ENCODE results near the gene PHLDA3. TPM values are rescaled to one million over a fixed set of nuclear protein-coding genes. Genes with fewer than 3 reads are reported as not detected.
"Not testable (repeated sequence)": the region's sequence is repeated elsewhere in the genome, so short reads cannot be mapped to it uniquely, and the experiment has no call there.

PHLDA3 gene
- total RNA-seq, 4 donors from 2014 or later = 60.9 to 87.9 (median 75.1) TPM

DNA sequence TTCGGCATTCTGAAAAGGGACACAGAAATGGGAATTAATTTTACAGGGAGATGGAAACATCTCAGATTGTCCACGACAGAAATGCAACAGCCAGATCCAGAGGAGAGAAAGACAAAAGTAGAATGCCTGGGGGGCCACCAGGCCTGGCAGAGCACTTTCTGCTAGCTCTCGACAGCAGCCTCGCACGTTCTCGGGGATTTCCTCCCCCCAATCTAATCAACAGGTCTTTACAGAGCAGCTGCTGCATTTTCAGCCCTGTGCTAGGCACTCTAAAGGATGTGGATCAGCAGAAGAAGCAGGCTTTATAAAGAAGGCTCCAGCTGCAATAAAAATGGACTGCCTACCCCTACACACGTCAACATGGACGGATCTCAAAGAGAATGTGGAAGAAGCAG lies 27.3 kb upstream of the PHLDA3 start:
- Histone ChIP-seq H3K36me3 (peaks cover 0 to 56% (median 10%) of the 10 kb centered on the region in 3 donors), H3K9me3 (no peaks in the 10 kb centered on the region), H3K27me3 (no peaks in the 10 kb centered on the region), H3K4me3 (peak overlapping the region in 2 of 4 donors; percentile 16 to 27), H3K4me1 (peaks cover 46 to 100% (median 86%) of the 10 kb centered on the region in 3 donors), H3K27ac (peak overlapping the region; percentile 67 to 97 (median 92))
- DNase-seq = no peak
- intact Hi-C loops (cut with DNase I) = no loop called here
- no peak for TF ChIP-seq CTCF (IDR thresholded peaks at IDR 0.05)
- TF ChIP-seq POLR2A (IDR thresholded peaks at IDR 0.05) = no peak
- 16 to 30% methylated on average over 5 to 8 of the region's 8 CpGs for whole genome bisulfite sequencing, 2 donors

DNA sequence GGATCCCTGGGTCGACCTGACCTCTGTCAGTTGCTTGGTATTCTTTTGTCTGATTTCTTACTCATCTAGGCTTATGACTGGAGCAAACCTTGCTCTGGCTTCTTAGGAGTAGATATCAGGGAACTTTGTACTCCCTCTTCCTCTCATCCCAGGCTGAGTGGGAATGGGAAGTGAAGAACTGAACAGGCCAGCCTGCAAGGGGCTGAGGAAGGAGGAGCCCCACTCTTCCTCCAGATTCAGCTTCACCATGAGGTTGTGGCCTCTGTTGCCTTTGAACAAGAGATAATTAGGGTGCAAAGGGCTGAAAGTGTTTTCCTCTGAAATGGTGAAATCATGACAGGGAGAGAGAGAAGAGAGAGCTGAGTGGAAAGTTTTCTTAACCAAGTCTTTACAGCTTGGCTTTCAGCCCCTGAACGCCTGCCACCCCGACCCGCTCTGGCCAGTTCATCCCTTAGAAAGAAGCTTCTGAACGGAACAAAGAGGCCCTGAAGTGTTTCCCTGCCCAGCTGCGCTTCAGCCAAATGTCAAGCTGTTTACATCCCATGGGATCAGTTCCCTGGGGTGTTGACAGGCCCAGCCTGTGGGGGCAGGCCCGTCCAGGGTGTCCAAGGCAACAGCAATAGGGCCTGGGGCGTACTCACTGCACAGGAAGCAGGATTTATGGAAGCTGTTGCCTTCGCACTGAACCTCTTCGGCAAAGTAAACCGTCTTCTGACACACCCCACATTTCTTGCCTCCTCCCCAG lies 26.7 kb upstream of the PHLDA3 start:
- no peak for DNase-seq
- H3K9me3 ChIP-seq = no peaks in the 10 kb centered on the region
- peaks cover 0 to 56% (median 10%) of the 10 kb centered on the region in 3 donors for H3K36me3 ChIP-seq
- TF ChIP-seq CTCF (IDR thresholded peaks at IDR 0.05) (no peak), POLR2A (IDR thresholded peaks at IDR 0.05) (peak in 1 of 4 donors; percentile 20)
- peak overlapping the region in 2 of 4 donors; percentile 16 to 27 for H3K4me3 ChIP-seq
- intact Hi-C loops (cut with DNase I) = no loop called here
- peak overlapping the region; percentile 67 to 97 (median 92) for H3K27ac ChIP-seq
- peaks cover 40 to 100% (median 85%) of the 10 kb centered on the region in 3 donors for H3K4me1 ChIP-seq
- WGBS, 2 donors = 21 to 25% methylated on average over 7 to 8 of the region's 11 CpGs
- H3K27me3 ChIP-seq = no peaks in the 10 kb centered on the region

- no peak for DNase-seq
- H3K27ac ChIP-seq = peak overlapping the region; percentile 52 to 93 (median 88)
- no peaks in the 10 kb centered on the region for H3K9me3 ChIP-seq
- peak overlapping the region in 1 of 4 donors; percentile 9 for H3K4me3 ChIP-seq
- peaks cover 0 to 70% (median 13%) of the 10 kb centered on the region in 3 donors for H3K36me3 ChIP-seq
- peaks cover 49 to 100% (median 85%) of the 10 kb centered on the region in 3 donors for H3K4me1 ChIP-seq
- TF ChIP-seq CTCF (IDR thresholded peaks at IDR 0.05) (no peak), POLR2A (IDR thresholded peaks at IDR 0.05) (no peak)
- intact Hi-C loops (cut with DNase I) = no loop called here
- no peaks in the 10 kb centered on the region for H3K27me3 ChIP-seq
- WGBS, 2 donors = 22 to 34% methylated on average over 11 to 13 of the region's 15 CpGs
These were observed 25.0 kb upstream of the PHLDA3 start for GRCh38 chr1:201493757-201494617.

DNA sequence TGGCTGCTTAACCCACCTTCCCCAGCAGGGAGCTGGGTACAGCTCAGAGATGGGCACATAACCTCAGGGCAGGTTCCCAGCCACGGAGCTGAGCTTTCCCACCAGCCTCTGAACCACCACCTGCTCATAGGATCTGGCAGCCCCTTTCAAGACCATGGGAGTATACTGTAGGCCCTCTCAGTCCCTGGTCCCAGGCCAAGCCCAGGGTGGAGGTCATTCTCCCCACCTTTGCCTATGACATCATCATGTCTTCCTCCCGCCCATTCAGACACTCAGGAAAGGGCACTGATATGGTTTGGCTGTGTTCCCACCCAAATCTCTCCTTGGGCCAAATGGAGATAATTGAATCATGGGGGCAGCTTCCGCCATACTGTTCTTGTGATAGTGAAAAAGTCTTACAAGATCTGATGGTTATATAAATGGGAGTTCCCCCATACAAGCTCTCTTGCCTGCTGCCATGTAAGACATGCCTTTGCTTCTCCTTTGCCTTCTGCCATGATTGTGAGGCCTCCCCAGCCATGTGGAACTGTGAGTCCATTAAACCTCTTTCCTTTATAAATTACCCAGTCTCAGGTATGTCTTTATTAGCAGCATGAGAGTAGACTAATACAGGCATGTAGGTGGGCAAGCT lies 24.2 kb upstream of the PHLDA3 start:
- H3K9me3 ChIP-seq; DNase-seq; H3K4me3 ChIP-seq; intact Hi-C loops (cut with DNase I); H3K27me3 ChIP-seq: not testable (repeated sequence)
- peaks cover 0 to 70% (median 21%) of the 10 kb centered on the region in 3 donors for H3K36me3 ChIP-seq
- H3K4me1 ChIP-seq = peaks cover 54 to 100% (median 85%) of the 10 kb centered on the region in 3 donors
- peak overlapping the region; percentile 58 to 93 (median 88) for H3K27ac ChIP-seq
- WGBS, 2 donors = 79 to 93% methylated on average over 3 of the region's 3 CpGs

DNA sequence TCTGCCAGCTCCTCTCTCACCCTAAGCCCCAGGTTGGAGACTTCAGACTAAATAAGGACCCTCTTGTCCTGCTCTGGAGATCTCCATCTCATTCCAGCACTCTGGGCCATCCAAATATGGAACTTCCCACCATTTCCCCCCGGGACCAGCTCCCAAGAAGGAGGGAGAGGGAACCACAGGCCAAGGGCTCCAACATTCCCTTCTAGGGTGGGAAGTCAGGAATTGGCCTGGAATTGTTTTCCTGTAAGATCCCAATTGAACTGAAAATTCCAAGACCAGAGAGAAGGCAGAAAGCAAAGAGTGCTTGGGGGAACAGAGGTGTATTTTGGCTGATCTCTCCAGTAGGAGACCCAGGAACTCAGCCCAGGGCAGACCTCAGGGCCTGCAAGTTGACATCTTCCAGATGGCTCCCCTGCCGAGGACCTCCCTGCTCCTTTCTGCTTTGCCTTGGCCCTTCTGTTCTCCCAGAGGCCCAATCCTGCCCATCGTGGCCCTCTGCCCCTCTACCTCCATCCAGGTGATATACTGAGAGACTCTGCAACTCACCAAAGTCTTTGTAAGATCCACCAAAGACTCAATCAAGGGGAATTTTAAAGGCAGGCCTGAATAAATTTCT lies 23.0 kb upstream of the PHLDA3 start:
- TF ChIP-seq POLR2A (IDR thresholded peaks at IDR 0.05) (no peak), CTCF (IDR thresholded peaks at IDR 0.05) (no peak)
- H3K9me3 ChIP-seq = no peaks in the 10 kb centered on the region
- H3K4me1 ChIP-seq = peaks cover 54 to 100% (median 77%) of the 10 kb centered on the region in 3 donors
- H3K27ac ChIP-seq = peak overlapping the region; percentile 58 to 93 (median 86)
- peaks cover 0 to 73% (median 29%) of the 10 kb centered on the region in 3 donors for H3K36me3 ChIP-seq
- 57 to 84% methylated on average over 1 to 3 of the region's 3 CpGs for WGBS, 2 donors
- no peaks in the 10 kb centered on the region for H3K27me3 ChIP-seq
- intact Hi-C loops (cut with DNase I) = no loop called here
- H3K4me3 ChIP-seq = no peak overlapping the region
- DNase-seq = no peak
